ENCODE results near the gene SVOP.

Gene SVOP

GRCh38 chr12:108935159-108935763 is 85.6 kb downstream of the SVOP start:
- in situ Hi-C loops (cut with MboI; ENCODE audit: low sequenced_read_pairs, unreplicated experiment): no loop called here
- no peak for DNase-seq (ENCODE audit: low spot score)
- TF ChIP-seq CTCF (IDR thresholded peaks at IDR 0.05; ENCODE audit: borderline replicate concordance, control extremely low read depth, extremely low read depth, insufficient read depth, missing control alignments): no peak

DNA sequence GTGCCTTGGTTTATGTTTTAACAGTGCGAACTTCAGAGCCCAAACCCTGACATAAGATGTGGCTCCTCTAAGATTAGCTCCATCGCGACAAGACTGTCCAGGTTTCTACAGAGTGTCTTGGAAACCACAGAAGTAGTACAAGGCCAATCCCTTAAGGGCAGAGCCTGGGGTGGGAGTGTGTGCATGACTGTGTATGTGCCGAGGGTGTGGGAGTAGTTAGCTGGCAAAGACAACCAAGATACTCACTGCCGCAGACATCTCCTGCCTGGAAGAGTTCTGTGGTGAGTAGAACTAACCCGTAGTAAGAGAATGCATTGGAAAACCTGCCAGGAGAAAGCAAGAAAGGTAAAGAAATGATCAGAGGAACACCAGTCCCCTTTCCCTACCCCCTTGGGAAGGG is 86.9 kb downstream of the SVOP start:
- no peak for TF ChIP-seq CTCF (IDR thresholded peaks at IDR 0.05; ENCODE audit: borderline replicate concordance, control extremely low read depth, extremely low read depth, insufficient read depth, missing control alignments)
- in situ Hi-C loops (cut with MboI; ENCODE audit: low sequenced_read_pairs, unreplicated experiment): no loop called here
- DNase-seq (ENCODE audit: low spot score): no peak

GRCh38 chr12:108930756-108931155 is 90.1 kb downstream of the SVOP start:
- DNase-seq (ENCODE audit: low spot score): no peak
- in situ Hi-C loops (cut with MboI; ENCODE audit: low sequenced_read_pairs, unreplicated experiment): no loop called here
- no peak for TF ChIP-seq CTCF (IDR thresholded peaks at IDR 0.05; ENCODE audit: borderline replicate concordance, control extremely low read depth, extremely low read depth, insufficient read depth, missing control alignments)

DNA sequence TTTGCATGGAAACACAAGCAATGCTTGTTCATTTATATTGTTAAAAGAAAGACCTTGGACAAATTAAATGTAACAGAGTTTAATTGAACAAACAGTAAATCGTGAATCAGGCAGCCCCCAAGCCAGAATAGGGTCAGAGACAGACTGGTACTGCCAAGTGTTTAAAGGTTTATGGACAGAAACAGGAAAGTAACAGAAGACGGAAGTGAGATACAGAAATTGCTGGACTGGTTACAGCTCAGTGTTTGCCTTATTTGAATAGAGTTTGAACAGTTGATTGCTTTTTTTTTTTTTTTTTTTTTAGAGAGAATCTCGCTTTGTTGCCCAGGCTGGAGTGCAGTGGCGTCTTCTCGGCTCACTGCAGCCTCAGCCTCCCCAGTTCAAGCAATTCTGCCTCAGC is 90.7 kb downstream of the SVOP start:
- TF ChIP-seq CTCF (IDR thresholded peaks at IDR 0.05; ENCODE audit: borderline replicate concordance, control extremely low read depth, extremely low read depth, insufficient read depth, missing control alignments): no peak
- DNase-seq (ENCODE audit: low spot score): no peak
- in situ Hi-C loops (cut with MboI; ENCODE audit: low sequenced_read_pairs, unreplicated experiment): no loop called here

DNA sequence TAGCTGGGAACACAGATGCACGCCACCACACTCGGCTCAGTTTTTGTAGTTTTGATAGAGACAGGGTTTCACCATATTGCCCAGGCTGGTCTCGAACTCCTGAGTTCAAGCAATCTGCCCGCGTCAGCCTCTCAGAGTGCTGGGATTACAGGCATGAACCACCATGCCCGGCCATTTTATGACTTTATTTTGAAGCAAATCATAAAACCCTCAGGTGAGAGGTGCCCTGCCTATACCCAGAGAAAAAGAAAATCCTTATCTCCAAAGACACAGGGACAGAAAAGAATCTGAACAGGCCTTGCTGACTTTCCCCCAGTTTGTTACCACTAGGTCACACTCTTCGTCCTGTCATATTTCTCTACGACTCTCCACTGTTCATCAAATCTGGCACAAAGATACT is 92.2 kb downstream of the SVOP start:
- TF ChIP-seq CTCF (IDR thresholded peaks at IDR 0.05; ENCODE audit: borderline replicate concordance, control extremely low read depth, extremely low read depth, insufficient read depth, missing control alignments): no peak
- no peak for DNase-seq (ENCODE audit: low spot score)
- in situ Hi-C loops (cut with MboI; ENCODE audit: low sequenced_read_pairs, unreplicated experiment): no loop called here

DNA sequence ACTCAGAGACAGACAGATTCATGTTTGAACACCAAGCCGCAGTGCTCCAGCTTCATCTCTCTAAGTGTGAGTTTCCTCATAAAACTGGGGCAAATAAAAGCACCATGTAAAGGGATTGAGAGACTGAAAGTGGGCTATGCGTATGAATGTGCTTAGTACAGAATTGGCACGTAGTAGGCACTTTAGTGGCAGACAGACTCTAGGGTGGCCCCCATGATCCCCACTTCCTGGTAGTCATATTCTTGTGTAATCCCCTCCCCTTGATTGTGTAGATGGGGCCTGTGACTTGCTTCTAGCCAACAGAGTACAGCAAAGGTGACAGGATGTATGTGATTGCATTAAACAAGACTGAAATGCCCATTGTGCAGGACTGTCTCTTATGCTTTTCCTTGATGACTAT is 98.0 kb downstream of the SVOP start:
- no peak for TF ChIP-seq CTCF (IDR thresholded peaks at IDR 0.05; ENCODE audit: borderline replicate concordance, control extremely low read depth, extremely low read depth, insufficient read depth, missing control alignments)
- in situ Hi-C loops (cut with MboI; ENCODE audit: low sequenced_read_pairs, unreplicated experiment): no loop called here

GRCh38 chr12:108921946-108922345 is 98.9 kb downstream of the SVOP start:
- in situ Hi-C loops (cut with MboI; ENCODE audit: low sequenced_read_pairs, unreplicated experiment): no loop called here
- no peak for TF ChIP-seq CTCF (IDR thresholded peaks at IDR 0.05; ENCODE audit: borderline replicate concordance, control extremely low read depth, extremely low read depth, insufficient read depth, missing control alignments)
- no peak for DNase-seq (ENCODE audit: low spot score)

More for the DNA sequence above, 98.0 kb downstream of the SVOP start:
- no peak for DNase-seq (ENCODE audit: low spot score)
